ENCODE results near the gene CUL3.

GRCh38 chr2:224448236-224448635 lies 136.9 kb downstream of the CUL3 start:
- TF ChIP-seq POLR2A (IDR thresholded peaks at IDR 0.05) (no peak), CTCF (IDR thresholded peaks at IDR 0.05) (no peak), EP300 (IDR thresholded peaks at IDR 0.05) (no peak), POLR2AphosphoS5 (IDR thresholded peaks at IDR 0.05) (no peak)
